Measurements from ENCODE around the gene TST. TPM values are rescaled to one million over a fixed set of nuclear protein-coding genes. Genes with fewer than 3 reads are reported as not detected.

The TST gene
- total and polyA plus RNA-seq, 2 of the 8 experiments (the other 6 are each of a cell fraction or from before 2014, with no cell fraction given) = 22.6 to 61.6 TPM

DNA sequence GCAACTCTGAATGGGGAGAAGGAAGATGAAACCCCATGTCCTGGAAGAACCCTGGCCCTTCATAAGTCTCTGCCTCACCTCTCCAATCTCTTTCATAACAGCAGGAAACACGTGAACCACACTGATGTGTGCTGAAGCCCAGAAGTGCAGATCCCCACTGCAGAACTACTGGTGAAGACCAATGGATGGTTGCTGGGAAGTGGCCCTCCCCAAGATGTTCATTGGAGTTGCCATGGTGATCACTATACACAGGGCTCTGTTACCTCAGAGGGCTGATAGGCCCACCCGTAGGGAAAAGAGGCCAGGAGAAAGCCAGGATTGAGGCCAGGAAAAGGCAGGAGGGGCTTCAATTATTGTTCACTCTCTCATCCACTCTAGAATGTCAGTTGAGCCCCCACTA is 11.6 kb downstream of the TST start (continued):
- TF ChIP-seq CTCF (IDR thresholded peaks at IDR 0.05; ENCODE audit: control extremely low read depth in 1 of 3, insufficient read depth in 1 of 3, low read depth in 1 of 3, low read length in 3 of 3) = no peak
- TF ChIP-seq, protein P1, sequence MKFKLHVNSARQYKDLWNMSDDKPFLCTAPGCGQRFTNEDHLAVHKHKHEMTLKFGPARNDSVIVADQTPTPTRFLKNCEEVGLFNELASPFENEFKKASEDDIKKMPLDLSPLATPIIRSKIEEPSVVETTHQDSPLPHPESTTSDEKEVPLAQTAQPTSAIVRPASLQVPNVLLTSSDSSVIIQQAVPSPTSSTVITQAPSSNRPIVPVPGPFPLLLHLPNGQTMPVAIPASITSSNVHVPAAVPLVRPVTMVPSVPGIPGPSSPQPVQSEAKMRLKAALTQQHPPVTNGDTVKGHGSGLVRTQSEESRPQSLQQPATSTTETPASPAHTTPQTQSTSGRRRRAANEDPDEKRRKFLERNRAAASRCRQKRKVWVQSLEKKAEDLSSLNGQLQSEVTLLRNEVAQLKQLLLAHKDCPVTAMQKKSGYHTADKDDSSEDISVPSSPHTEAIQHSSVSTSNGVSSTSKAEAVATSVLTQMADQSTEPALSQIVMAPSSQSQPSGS (IDR thresholded peaks at IDR 0.05; ENCODE audit: low read length) = no peak

All from H1 (cell line).